ENCODE results near the gene ZNF335.
"Not testable (repeated sequence)": the region's sequence is repeated elsewhere in the genome, so short reads cannot be mapped to it uniquely, and the experiment has no call there.

The ZNF335 gene

GRCh38 chr20:45902199-45902701 is 69.8 kb downstream of the ZNF335 start:
- Histone ChIP-seq H3K36me3 (ENCODE audit: control insufficient read depth, insufficient read depth, low read length) (peaks cover 92% of the 10 kb centered on the region), H3K9ac (ENCODE audit: low read depth, low read length) (no peak overlapping the region), H3K9me3 (ENCODE audit: control insufficient read depth, insufficient read depth, low read length) (no peaks in the 10 kb centered on the region), H3K4me3 (ENCODE audit: low read depth, low read length) (no peak overlapping the region), H3K4me1 (ENCODE audit: control insufficient read depth, insufficient read depth, low read length) (no peaks in the 10 kb centered on the region; the same call in 1 of the 2 replicates), H3K27me3 (ENCODE audit: control insufficient read depth, insufficient read depth, low read length) (no peaks in the 10 kb centered on the region), H3K27ac (ENCODE audit: low read depth, low read length) (no peak overlapping the region)

GRCh38 chr20:45901332-45901731 is 70.7 kb downstream of the ZNF335 start:
- H3K4me1 ChIP-seq (ENCODE audit: control insufficient read depth, insufficient read depth, low read length); H3K9me3 ChIP-seq (ENCODE audit: control insufficient read depth, insufficient read depth, low read length): not testable (repeated sequence)
- H3K36me3 ChIP-seq (ENCODE audit: control insufficient read depth, insufficient read depth, low read length) = peaks cover 95% of the 10 kb centered on the region

GRCh38 chr20:45899046-45899835 is 72.8 kb downstream of the ZNF335 start:
- Histone ChIP-seq H3K36me3 (ENCODE audit: control insufficient read depth, insufficient read depth, low read length) (peaks cover 92% of the 10 kb centered on the region), H3K9me3 (ENCODE audit: control insufficient read depth, insufficient read depth, low read length) (no peaks in the 10 kb centered on the region), H3K9ac (ENCODE audit: low read depth, low read length) (no peak overlapping the region), H3K27ac (ENCODE audit: low read depth, low read length) (no peak overlapping the region), H3K27me3 (ENCODE audit: control insufficient read depth, insufficient read depth, low read length) (no peaks in the 10 kb centered on the region), H3K4me3 (ENCODE audit: low read depth, low read length) (no peak overlapping the region), H3K4me1 (ENCODE audit: control insufficient read depth, insufficient read depth, low read length) (no peaks in the 10 kb centered on the region)

More at GRCh38 chr20:45901332-45901731, 70.7 kb downstream of the ZNF335 start:
- H3K27me3 ChIP-seq (ENCODE audit: control insufficient read depth, insufficient read depth, low read length); H3K4me3 ChIP-seq (ENCODE audit: low read depth, low read length); H3K9ac ChIP-seq (ENCODE audit: low read depth, low read length); H3K27ac ChIP-seq (ENCODE audit: low read depth, low read length): not testable (repeated sequence)

All from HUES48 (cell line).